ENCODE measurements around the gene CYP24A1.

DNA sequence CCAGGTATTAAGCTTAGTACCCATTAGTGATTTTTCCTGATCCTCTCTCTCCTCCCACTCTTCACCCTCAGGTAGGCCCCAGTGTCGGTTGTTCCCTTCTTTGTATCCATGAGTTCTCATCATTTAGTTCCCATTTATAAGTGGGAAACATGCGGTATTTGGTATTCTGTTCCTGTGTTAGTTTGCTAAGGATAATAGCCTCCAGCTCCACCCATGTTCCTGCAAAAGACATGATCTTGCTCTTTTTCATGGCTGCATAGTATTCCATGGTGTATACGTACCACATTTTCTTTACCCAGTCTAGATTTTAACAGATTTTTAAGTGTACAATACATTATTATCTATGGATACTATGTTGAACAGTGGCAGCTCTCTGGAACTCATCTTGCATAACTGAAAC lies 44.4 kb downstream of the CYP24A1 start:
- TF ChIP-seq, protein P1, sequence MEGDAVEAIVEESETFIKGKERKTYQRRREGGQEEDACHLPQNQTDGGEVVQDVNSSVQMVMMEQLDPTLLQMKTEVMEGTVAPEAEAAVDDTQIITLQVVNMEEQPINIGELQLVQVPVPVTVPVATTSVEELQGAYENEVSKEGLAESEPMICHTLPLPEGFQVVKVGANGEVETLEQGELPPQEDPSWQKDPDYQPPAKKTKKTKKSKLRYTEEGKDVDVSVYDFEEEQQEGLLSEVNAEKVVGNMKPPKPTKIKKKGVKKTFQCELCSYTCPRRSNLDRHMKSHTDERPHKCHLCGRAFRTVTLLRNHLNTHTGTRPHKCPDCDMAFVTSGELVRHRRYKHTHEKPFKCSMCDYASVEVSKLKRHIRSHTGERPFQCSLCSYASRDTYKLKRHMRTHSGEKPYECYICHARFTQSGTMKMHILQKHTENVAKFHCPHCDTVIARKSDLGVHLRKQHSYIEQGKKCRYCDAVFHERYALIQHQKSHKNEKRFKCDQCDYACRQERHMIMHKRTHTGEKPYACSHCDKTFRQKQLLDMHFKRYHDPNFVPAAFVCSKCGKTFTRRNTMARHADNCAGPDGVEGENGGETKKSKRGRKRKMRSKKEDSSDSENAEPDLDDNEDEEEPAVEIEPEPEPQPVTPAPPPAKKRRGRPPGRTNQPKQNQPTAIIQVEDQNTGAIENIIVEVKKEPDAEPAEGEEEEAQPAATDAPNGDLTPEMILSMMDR (IDR thresholded peaks at IDR 0.05) = no peak
- TF ChIP-seq POLR2A (IDR thresholded peaks at IDR 0.05) (no peak), EP300 (IDR thresholded peaks at IDR 0.05) (no peak)

All from ovary (tissue), 3 donors.